ENCODE measurements around the gene MRPS33.

Gene MRPS33

GRCh38 chr7:141014524-141015395, at the start of gene MRPS33 (continued):
- TF ChIP-seq ZNF76 (tag by site-specific recombination; IDR thresholded peaks at IDR 0.05; ENCODE audit: borderline replicate concordance, low read depth) (peak; percentile 77; the same call in 1 of the 2 replicates), TRIM28 (IDR thresholded peaks at IDR 0.05; ENCODE audit: borderline replicate concordance, low read length) (peak; percentile 96), ZNF610 (tag by site-specific recombination; IDR thresholded peaks at IDR 0.05; ENCODE audit: borderline replicate concordance) (0 out of 2 replicates have a peak, but pooled peaks have one; percentile 45), ZNF266 (tag by site-specific recombination; IDR thresholded peaks at IDR 0.05; ENCODE audit: low read depth) (no peak), MZF1 (tag by site-specific recombination; IDR thresholded peaks at IDR 0.05; ENCODE audit: borderline replicate concordance) (peak; percentile 93), ZNF398 (tag by site-specific recombination; IDR thresholded peaks at IDR 0.05) (no peak), ZNF707 (tag by site-specific recombination; IDR thresholded peaks at IDR 0.05) (no peak), EGR2 (tag by site-specific recombination; IDR thresholded peaks at IDR 0.05; ENCODE audit: low read depth) (peak; percentile 64), ZIC2 (tag by site-specific recombination; IDR thresholded peaks at IDR 0.05) (no peak), ZNF324 (tag by site-specific recombination; IDR thresholded peaks at IDR 0.05) (peak; percentile 73; the same call in 1 of the 2 replicates), ZNF626 (tag by site-specific recombination; IDR thresholded peaks at IDR 0.05) (0 out of 2 replicates have a peak, but pooled peaks have one; percentile 8), ZNF335 (tag by site-specific recombination; conservative IDR thresholded peaks at IDR 0.05) (peak; percentile 82), ZNF169 (tag by site-specific recombination; IDR thresholded peaks at IDR 0.05) (no peak), ZNF521 (tag by site-specific recombination; IDR thresholded peaks at IDR 0.05) (no peak), ZNF24 (tag by site-specific recombination; IDR thresholded peaks at IDR 0.05) (peak; percentile 93; the same call in 1 of the 2 replicates), OSR2 (tag by site-specific recombination; IDR thresholded peaks at IDR 0.05) (no peak), KLF7 (tag by site-specific recombination; IDR thresholded peaks at IDR 0.05; ENCODE audit: borderline replicate concordance) (no peak), ZNF121 (tag by site-specific recombination; IDR thresholded peaks at IDR 0.05) (peak; percentile 24; the same call in 1 of the 2 replicates), ZNF114 (tag by site-specific recombination; IDR thresholded peaks at IDR 0.05) (no peak)
- TF ChIP-seq, protein P1, sequence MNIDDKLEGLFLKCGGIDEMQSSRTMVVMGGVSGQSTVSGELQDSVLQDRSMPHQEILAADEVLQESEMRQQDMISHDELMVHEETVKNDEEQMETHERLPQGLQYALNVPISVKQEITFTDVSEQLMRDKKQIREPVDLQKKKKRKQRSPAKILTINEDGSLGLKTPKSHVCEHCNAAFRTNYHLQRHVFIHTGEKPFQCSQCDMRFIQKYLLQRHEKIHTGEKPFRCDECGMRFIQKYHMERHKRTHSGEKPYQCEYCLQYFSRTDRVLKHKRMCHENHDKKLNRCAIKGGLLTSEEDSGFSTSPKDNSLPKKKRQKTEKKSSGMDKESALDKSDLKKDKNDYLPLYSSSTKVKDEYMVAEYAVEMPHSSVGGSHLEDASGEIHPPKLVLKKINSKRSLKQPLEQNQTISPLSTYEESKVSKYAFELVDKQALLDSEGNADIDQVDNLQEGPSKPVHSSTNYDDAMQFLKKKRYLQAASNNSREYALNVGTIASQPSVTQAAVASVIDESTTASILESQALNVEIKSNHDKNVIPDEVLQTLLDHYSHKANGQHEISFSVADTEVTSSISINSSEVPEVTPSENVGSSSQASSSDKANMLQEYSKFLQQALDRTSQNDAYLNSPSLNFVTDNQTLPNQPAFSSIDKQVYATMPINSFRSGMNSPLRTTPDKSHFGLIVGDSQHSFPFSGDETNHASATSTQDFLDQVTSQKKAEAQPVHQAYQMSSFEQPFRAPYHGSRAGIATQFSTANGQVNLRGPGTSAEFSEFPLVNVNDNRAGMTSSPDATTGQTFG (tag by site-specific recombination; IDR thresholded peaks at IDR 0.05; ENCODE audit: borderline replicate concordance) = no peak
- TF ChIP-seq, protein P2, sequence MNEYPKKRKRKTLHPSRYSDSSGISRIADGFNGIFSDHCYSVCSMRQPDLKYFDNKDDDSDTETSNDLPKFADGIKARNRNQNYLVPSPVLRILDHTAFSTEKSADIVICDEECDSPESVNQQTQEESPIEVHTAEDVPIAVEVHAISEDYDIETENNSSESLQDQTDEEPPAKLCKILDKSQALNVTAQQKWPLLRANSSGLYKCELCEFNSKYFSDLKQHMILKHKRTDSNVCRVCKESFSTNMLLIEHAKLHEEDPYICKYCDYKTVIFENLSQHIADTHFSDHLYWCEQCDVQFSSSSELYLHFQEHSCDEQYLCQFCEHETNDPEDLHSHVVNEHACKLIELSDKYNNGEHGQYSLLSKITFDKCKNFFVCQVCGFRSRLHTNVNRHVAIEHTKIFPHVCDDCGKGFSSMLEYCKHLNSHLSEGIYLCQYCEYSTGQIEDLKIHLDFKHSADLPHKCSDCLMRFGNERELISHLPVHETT (tag by site-specific recombination; IDR thresholded peaks at IDR 0.05) = peak; percentile 83
- TF ChIP-seq, protein P3, sequence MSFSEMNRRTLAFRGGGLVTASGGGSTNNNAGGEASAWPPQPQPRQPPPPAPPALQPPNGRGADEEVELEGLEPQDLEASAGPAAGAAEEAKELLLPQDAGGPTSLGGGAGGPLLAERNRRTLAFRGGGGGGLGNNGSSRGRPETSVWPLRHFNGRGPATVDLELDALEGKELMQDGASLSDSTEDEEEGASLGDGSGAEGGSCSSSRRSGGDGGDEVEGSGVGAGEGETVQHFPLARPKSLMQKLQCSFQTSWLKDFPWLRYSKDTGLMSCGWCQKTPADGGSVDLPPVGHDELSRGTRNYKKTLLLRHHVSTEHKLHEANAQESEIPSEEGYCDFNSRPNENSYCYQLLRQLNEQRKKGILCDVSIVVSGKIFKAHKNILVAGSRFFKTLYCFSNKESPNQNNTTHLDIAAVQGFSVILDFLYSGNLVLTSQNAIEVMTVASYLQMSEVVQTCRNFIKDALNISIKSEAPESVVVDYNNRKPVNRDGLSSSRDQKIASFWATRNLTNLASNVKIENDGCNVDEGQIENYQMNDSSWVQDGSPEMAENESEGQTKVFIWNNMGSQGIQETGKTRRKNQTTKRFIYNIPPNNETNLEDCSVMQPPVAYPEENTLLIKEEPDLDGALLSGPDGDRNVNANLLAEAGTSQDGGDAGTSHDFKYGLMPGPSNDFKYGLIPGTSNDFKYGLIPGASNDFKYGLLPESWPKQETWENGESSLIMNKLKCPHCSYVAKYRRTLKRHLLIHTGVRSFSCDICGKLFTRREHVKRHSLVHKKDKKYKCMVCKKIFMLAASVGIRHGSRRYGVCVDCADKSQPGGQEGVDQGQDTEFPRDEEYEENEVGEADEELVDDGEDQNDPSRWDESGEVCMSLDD (tag by site-specific recombination; IDR thresholded peaks at IDR 0.05) = peak; percentile 67
- TF ChIP-seq, protein P4, sequence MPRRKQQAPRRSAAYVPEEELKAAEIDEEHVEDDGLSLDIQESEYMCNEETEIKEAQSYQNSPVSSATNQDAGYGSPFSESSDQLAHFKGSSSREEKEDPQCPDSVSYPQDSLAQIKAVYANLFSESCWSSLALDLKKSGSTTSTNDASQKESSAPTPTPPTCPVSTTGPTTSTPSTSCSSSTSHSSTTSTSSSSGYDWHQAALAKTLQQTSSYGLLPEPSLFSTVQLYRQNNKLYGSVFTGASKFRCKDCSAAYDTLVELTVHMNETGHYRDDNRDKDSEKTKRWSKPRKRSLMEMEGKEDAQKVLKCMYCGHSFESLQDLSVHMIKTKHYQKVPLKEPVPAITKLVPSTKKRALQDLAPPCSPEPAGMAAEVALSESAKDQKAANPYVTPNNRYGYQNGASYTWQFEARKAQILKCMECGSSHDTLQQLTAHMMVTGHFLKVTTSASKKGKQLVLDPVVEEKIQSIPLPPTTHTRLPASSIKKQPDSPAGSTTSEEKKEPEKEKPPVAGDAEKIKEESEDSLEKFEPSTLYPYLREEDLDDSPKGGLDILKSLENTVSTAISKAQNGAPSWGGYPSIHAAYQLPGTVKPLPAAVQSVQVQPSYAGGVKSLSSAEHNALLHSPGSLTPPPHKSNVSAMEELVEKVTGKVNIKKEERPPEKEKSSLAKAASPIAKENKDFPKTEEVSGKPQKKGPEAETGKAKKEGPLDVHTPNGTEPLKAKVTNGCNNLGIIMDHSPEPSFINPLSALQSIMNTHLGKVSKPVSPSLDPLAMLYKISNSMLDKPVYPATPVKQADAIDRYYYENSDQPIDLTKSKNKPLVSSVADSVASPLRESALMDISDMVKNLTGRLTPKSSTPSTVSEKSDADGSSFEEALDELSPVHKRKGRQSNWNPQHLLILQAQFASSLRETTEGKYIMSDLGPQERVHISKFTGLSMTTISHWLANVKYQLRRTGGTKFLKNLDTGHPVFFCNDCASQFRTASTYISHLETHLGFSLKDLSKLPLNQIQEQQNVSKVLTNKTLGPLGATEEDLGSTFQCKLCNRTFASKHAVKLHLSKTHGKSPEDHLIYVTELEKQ (tag by site-specific recombination; IDR thresholded peaks at IDR 0.05; ENCODE audit: borderline replicate concordance) = no peak
- TF ChIP-seq, protein P5, sequence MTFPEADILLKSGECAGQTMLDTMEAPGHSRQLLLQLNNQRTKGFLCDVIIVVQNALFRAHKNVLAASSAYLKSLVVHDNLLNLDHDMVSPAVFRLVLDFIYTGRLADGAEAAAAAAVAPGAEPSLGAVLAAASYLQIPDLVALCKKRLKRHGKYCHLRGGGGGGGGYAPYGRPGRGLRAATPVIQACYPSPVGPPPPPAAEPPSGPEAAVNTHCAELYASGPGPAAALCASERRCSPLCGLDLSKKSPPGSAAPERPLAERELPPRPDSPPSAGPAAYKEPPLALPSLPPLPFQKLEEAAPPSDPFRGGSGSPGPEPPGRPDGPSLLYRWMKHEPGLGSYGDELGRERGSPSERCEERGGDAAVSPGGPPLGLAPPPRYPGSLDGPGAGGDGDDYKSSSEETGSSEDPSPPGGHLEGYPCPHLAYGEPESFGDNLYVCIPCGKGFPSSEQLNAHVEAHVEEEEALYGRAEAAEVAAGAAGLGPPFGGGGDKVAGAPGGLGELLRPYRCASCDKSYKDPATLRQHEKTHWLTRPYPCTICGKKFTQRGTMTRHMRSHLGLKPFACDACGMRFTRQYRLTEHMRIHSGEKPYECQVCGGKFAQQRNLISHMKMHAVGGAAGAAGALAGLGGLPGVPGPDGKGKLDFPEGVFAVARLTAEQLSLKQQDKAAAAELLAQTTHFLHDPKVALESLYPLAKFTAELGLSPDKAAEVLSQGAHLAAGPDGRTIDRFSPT (tag by site-specific recombination; IDR thresholded peaks at IDR 0.05) = no peak
